Measurements from ENCODE around the gene HLA-F.

DNA sequence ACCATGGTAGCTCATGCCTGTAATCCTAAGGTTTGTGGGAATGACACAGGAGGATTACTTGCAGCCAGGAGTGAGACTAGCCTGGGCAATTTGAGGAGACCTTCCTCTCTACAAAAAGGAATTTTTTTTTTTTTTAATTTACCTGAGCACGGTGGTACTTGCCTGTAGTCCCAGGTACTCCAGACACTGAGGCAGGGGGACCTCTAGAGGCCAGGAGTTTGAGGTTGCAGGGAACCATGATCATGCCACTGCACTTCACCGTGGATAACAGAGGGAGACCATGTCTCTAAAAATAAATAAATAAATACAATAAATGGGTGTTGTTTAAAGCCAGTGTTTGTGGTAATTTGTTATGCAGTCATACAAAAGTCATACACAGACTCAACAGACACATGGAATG is 2.4 kb upstream of the HLA-F start:
- TF ChIP-seq, protein P1, sequence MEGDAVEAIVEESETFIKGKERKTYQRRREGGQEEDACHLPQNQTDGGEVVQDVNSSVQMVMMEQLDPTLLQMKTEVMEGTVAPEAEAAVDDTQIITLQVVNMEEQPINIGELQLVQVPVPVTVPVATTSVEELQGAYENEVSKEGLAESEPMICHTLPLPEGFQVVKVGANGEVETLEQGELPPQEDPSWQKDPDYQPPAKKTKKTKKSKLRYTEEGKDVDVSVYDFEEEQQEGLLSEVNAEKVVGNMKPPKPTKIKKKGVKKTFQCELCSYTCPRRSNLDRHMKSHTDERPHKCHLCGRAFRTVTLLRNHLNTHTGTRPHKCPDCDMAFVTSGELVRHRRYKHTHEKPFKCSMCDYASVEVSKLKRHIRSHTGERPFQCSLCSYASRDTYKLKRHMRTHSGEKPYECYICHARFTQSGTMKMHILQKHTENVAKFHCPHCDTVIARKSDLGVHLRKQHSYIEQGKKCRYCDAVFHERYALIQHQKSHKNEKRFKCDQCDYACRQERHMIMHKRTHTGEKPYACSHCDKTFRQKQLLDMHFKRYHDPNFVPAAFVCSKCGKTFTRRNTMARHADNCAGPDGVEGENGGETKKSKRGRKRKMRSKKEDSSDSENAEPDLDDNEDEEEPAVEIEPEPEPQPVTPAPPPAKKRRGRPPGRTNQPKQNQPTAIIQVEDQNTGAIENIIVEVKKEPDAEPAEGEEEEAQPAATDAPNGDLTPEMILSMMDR (IDR thresholded peaks at IDR 0.05) = no peak
- TF ChIP-seq POLR2A (IDR thresholded peaks at IDR 0.05) (no peak), POLR2AphosphoS5 (IDR thresholded peaks at IDR 0.05) (no peak)
